H1 (cell line): ENCODE measurements around the gene OPN1MW2. TPM values are rescaled to one million over a fixed set of nuclear protein-coding genes. Genes with fewer than 3 reads are reported as not detected.
"Not testable (repeated sequence)": the region's sequence is repeated elsewhere in the genome, so short reads cannot be mapped to it uniquely, and the experiment has no call there.

Experiments used
- CTCF ChIA-PET: fragments of 300-600 bp; sonication (Branson Sonifier 250); formaldehyde crosslinking; loops from one replicate; lab custom pipeline; 2021; ENCODE audit not compliant: partially characterized antibody; lab: Charles Lee
- POLR2A ChIA-PET: fragments of 300-600 bp; sonication (Branson Sonifier 250); formaldehyde crosslinking; loops from one replicate; lab custom pipeline; 2021; ENCODE audit warnings: inconsistent platforms; ENCODE audit not compliant: partially characterized antibody; lab: Charles Lee
- DNase-seq, 2 experiments: peaks; one replicate each; pipeline versions ENCODE4 v3.0.0 to v3.0.0-alpha.2; 2010 to 2022; ENCODE audit warnings: low spot score in 2 of 2, low read depth in 1 of 2, mixed read lengths in 1 of 2
- FAIRE-seq: peaks from 2 replicates; lab custom pipeline; 2011; peaks lifted over from hg19 to GRCh38; lab: Jason Lieb, UNC
- H2AFZ ChIP-seq: 2 replicates; pipeline ENCODE4 v1.8.1; 2012; ENCODE audit warnings: low read length, inconsistent platforms
- H2AK5ac ChIP-seq: 2 replicates; pipeline ENCODE4 v1.6.1; 2013; ENCODE audit warnings: low read depth, low read length
- H2BK120ac ChIP-seq: replicated peaks from 2 replicates; pipeline ENCODE3; 2013; ENCODE audit warnings: low read depth, low read length, inconsistent platforms
- H2BK12ac ChIP-seq: 2 replicates; pipeline ENCODE4 v1.6.1; 2013; ENCODE audit warnings: low read depth, low read length
- H2BK15ac ChIP-seq: 2 replicates; pipeline ENCODE4 v1.6.1; 2013; ENCODE audit warnings: low read length
- H2BK20ac ChIP-seq: 2 replicates; pipeline ENCODE4 v1.6.1; 2013; ENCODE audit warnings: low read length
- H2BK5ac ChIP-seq: 2 replicates; pipeline ENCODE4 v1.6.1; 2013; ENCODE audit warnings: low read depth, low read length
- H3K14ac ChIP-seq: 2 replicates; pipeline ENCODE4 v1.6.1; 2013; ENCODE audit warnings: inconsistent platforms; ENCODE audit not compliant: insufficient read length
- H3K18ac ChIP-seq: 2 replicates; pipeline ENCODE4 v1.6.1; 2013; ENCODE audit warnings: low read length; ENCODE audit errors: extremely low read depth
- H3K23ac ChIP-seq: 2 replicates; pipeline ENCODE4 v1.6.1; 2013; ENCODE audit warnings: inconsistent platforms; ENCODE audit not compliant: insufficient read length
- H3K23me2 ChIP-seq: 2 replicates; pipeline ENCODE4 v1.6.1; 2013; ENCODE audit warnings: low read depth, low read length
- H3K27ac ChIP-seq: 2 replicates; pipeline ENCODE4 v1.6.1; 2011; ENCODE audit warnings: low read depth, low read length, inconsistent platforms
- H3K27me3 ChIP-seq, 4 experiments: replicated peaks in 1 of 4; 1 replicate in 1 of 4; 2 replicates in 3 of 4; pipeline versions ENCODE4 v1.6.1 to v1.8.1; 2011 to 2013; ENCODE audit warnings: low read length in 3 of 4, mild to moderate bottlenecking in 3 of 4, inconsistent platforms in 2 of 4, mixed read lengths in 2 of 4, moderate library complexity in 1 of 4; ENCODE audit not compliant: control insufficient read depth in 3 of 4, insufficient read depth in 3 of 4; ENCODE audit errors: extremely low read depth in 1 of 4
- H3K36me3 ChIP-seq, 4 experiments: 2 replicates each; pipeline versions ENCODE4 v1.6.1 to v1.8.1; 2011 to 2013; ENCODE audit warnings: mild to moderate bottlenecking in 4 of 4, low read length in 3 of 4, moderate library complexity in 2 of 4, control low read depth in 1 of 4, inconsistent platforms in 1 of 4; ENCODE audit not compliant: insufficient read depth in 4 of 4, control insufficient read depth in 2 of 4
- H3K4ac ChIP-seq: replicated peaks from 2 replicates; pipeline ENCODE3; 2013; ENCODE audit warnings: low read length, low read depth, mixed read lengths, inconsistent platforms; ENCODE audit not compliant: insufficient read length
- H3K4me1 ChIP-seq, 4 experiments: replicated peaks in 1 of 4; 1 replicate in 1 of 4; 2 replicates in 3 of 4; pipeline versions ENCODE4 v1.6.1 to v1.8.1; 2011 to 2013; ENCODE audit warnings: low read length in 3 of 4, inconsistent platforms in 2 of 4, mixed read lengths in 1 of 4; ENCODE audit not compliant: insufficient read depth in 4 of 4, control insufficient read depth in 3 of 4
- H3K4me2 ChIP-seq, 2 experiments: 2 replicates each; pipeline versions ENCODE4 v1.6.1 to v1.8.1; 2011 to 2013; ENCODE audit warnings: low read depth in 2 of 2, low read length in 2 of 2, control low read depth in 1 of 2, inconsistent platforms in 1 of 2, mild to moderate bottlenecking in 1 of 2; ENCODE audit not compliant: insufficient read depth in 1 of 2
- H3K4me3 ChIP-seq, 4 experiments: fragments of 200-600, 300-600 bp in 1 of 4; sonication (generic), shearing (Covaris generic), sonication (Bioruptor Twin) in 1 of 4; 2 replicates each; pipeline versions ENCODE4 v1.5.1 to v1.8.1; 2011 to 2016; ENCODE audit warnings: low read length in 4 of 4, low read depth in 3 of 4, control low read depth in 2 of 4, inconsistent platforms in 2 of 4, mild to moderate bottlenecking in 2 of 4, mixed read lengths in 1 of 4, moderate library complexity in 1 of 4; ENCODE audit not compliant: insufficient read depth in 2 of 4; ENCODE audit errors: extremely low read depth in 1 of 4
- H3K56ac ChIP-seq: replicated peaks from 2 replicates; pipeline ENCODE3; 2013; ENCODE audit warnings: low read depth, mild to moderate bottlenecking, mixed read lengths, low read length, inconsistent platforms; ENCODE audit not compliant: insufficient read length
- H3K79me1 ChIP-seq: 2 replicates; pipeline ENCODE4 v1.6.1; 2013; ENCODE audit warnings: low read depth, low read length, control low read depth
- H3K79me2 ChIP-seq, 2 experiments: 2 replicates each; pipeline versions ENCODE4 v1.6.1 to v1.8.1; 2012 to 2013; ENCODE audit warnings: low read length in 2 of 2, mild to moderate bottlenecking in 2 of 2, inconsistent platforms in 1 of 2; ENCODE audit not compliant: insufficient read depth in 2 of 2, control insufficient read depth in 1 of 2
- H3K9ac ChIP-seq, 4 experiments: replicated peaks in 1 of 4; 1 replicate in 1 of 4; 2 replicates in 3 of 4; pipeline versions ENCODE4 v1.6.1 to v1.8.1; 2011 to 2013; ENCODE audit warnings: low read depth in 3 of 4, low read length in 3 of 4, control low read depth in 2 of 4, mild to moderate bottlenecking in 2 of 4, moderate library complexity in 2 of 4, inconsistent platforms in 1 of 4; ENCODE audit errors: extremely low read depth in 1 of 4
- H3K9me3 ChIP-seq, 2 experiments: 2 replicates each; pipeline versions ENCODE4 v1.6.1 to v1.8.1; 2012 to 2013; ENCODE audit warnings: mild to moderate bottlenecking in 2 of 2, moderate library complexity in 2 of 2, control low read depth in 1 of 2, inconsistent platforms in 1 of 2, low read depth in 1 of 2, low read length in 1 of 2, mixed read lengths in 1 of 2; ENCODE audit not compliant: insufficient read depth in 2 of 2
- H4K20me1 ChIP-seq, 2 experiments: replicated peaks in 1 of 2; 2 replicates each; pipeline versions ENCODE3 to v1.8.1; 2011 to 2013; ENCODE audit warnings: inconsistent platforms in 2 of 2, low read length in 2 of 2, mild to moderate bottlenecking in 1 of 2; ENCODE audit not compliant: insufficient read depth in 2 of 2, control insufficient read depth in 1 of 2
- H4K5ac ChIP-seq: 2 replicates; pipeline ENCODE4 v1.6.1; 2013; ENCODE audit warnings: low read length, low read depth, mixed read lengths, inconsistent platforms; ENCODE audit not compliant: insufficient read length
- H4K8ac ChIP-seq: 2 replicates; pipeline ENCODE4 v1.8.0; 2013; ENCODE audit warnings: mild to moderate bottlenecking, moderate library complexity, low read length, inconsistent platforms; ENCODE audit not compliant: insufficient read depth; ENCODE audit errors: extremely low read depth
- H4K91ac ChIP-seq: replicated peaks from 2 replicates; pipeline ENCODE3; 2013; ENCODE audit warnings: low read length, mixed read lengths, inconsistent platforms; ENCODE audit not compliant: insufficient read length
- WGBS, 2 experiments: shearing (Covaris generic) in 1 of 2; methylation state at CpG; one replicate each; pipeline versions ENCODE4 v1.1.6 to v1.1.7; 2013 to 2015; ENCODE audit warnings: low lambda C conversion rate in 2 of 2, mixed read lengths in 2 of 2, inconsistent platforms in 1 of 2, low coverage in 1 of 2, missing lambda C conversion rate in 1 of 2; ENCODE audit not compliant: insufficient replicate concordance in 2 of 2, insufficient coverage in 1 of 2, insufficient read length in 1 of 2; ENCODE audit errors: extremely low coverage in 1 of 2, missing lambda C conversion rate in 1 of 2; 5-methylcytosine and 5-hydroxymethylcytosine counted together
- polyA plus RNA-seq, 7 experiments: library from polyadenylated mRNA; depleted of rRNA in 3 of 7; stranded (reverse) in 5 of 7; unstranded in 2 of 7; fragments of >200 nt in 5 of 7; fragments of 200-250 nt in 2 of 7; gene quantifications; 1 replicate in 5 of 7; 2 replicates in 1 of 7; 4 replicates in 1 of 7; pipeline versions ENCODE4 v1.2.1 to v1.2.3, GENCODE V29; 2011 to 2013; ENCODE audit warnings: missing spikeins in 2 of 7, mixed read lengths in 2 of 7
- total RNA-seq: library from RNA; stranded (reverse); fragmentation: NEBNext Ultra II Directional; extraction: Animal tissue kit (Norgen Biotek cat#: 25700); gene quantifications from 2 replicates; pipeline ENCODE4 v1.2.1, GENCODE V29; 2021

Gene OPN1MW2
- total and polyA plus RNA-seq, 2 of the 8 experiments (the other 6 are each of a cell fraction or from before 2014, with no cell fraction given), result not detected

GRCh38 chrX:154239982-154240503 is 20.5 kb downstream of the OPN1MW2 start:
- H3K4ac ChIP-seq, H3K23me2 ChIP-seq, H2AFZ ChIP-seq, H3K56ac ChIP-seq, H3K4me2 ChIP-seq, DNase-seq, H3K4me3 ChIP-seq, H3K4me1 ChIP-seq, H4K8ac ChIP-seq, H4K5ac ChIP-seq, H4K20me1 ChIP-seq, H3K9me3 ChIP-seq, H4K91ac ChIP-seq, H2AK5ac ChIP-seq, H2BK5ac ChIP-seq, H3K14ac ChIP-seq, H3K79me2 ChIP-seq, H3K23ac ChIP-seq, H3K9ac ChIP-seq, H3K79me1 ChIP-seq, H3K18ac ChIP-seq, H3K27ac ChIP-seq, POLR2A ChIA-PET, H2BK12ac ChIP-seq, H2BK15ac ChIP-seq, FAIRE-seq, H3K36me3 ChIP-seq, H2BK20ac ChIP-seq, H2BK120ac ChIP-seq, H3K27me3 ChIP-seq: not testable (repeated sequence)
- CTCF ChIA-PET, result interaction anchor here (0.6 to 1.0 kb wide), 2 partner anchors 78 to 140 kb away, joined by 3 read pairs; no protein-coding TSS in a partner anchor
- WGBS, 2 experiments, result 95% methylated on average over 4 of the region's 8 CpGs; no CpG with 5 or more reads in 1 of the 2 experiments

GRCh38 chrX:154247377-154248045 is 28.0 kb downstream of the OPN1MW2 start:
- H3K4ac ChIP-seq, H2AFZ ChIP-seq, POLR2A ChIA-PET, DNase-seq, H3K23me2 ChIP-seq, H3K27me3 ChIP-seq, CTCF ChIA-PET, H2BK12ac ChIP-seq, H4K5ac ChIP-seq, H4K20me1 ChIP-seq, H3K9me3 ChIP-seq, H3K36me3 ChIP-seq, FAIRE-seq, H3K27ac ChIP-seq, H3K14ac ChIP-seq, H3K9ac ChIP-seq, H3K4me3 ChIP-seq, H4K8ac ChIP-seq, H3K79me1 ChIP-seq, H2BK15ac ChIP-seq, H3K56ac ChIP-seq, H2AK5ac ChIP-seq, H2BK20ac ChIP-seq, H3K4me2 ChIP-seq, H2BK5ac ChIP-seq, H4K91ac ChIP-seq, H2BK120ac ChIP-seq, H3K23ac ChIP-seq, H3K4me1 ChIP-seq, H3K79me2 ChIP-seq, H3K18ac ChIP-seq: not testable (repeated sequence)
- no CpG with 5 or more reads among the region's 17 CpGs for WGBS, 2 experiments
